CMK (cell line): ENCODE results near the gene CDHR2.

Experiments used
- DNase-seq: peaks from one replicate; pipeline ENCODE4 v3.0.0-alpha.2; 2010; ENCODE audit warnings: low read depth

Gene CDHR2

GRCh38 chr5:176528761-176529115, 20.4 kb upstream of the CDHR2 start:
- DNase-seq: no peak

GRCh38 chr5:176529116-176529740, 19.9 kb upstream of the CDHR2 start:
- no peak for DNase-seq

- no peak for DNase-seq
These were observed 19.4 kb upstream of the CDHR2 start for GRCh38 chr5:176529741-176530141.

GRCh38 chr5:176530393-176530982, 18.7 kb upstream of the CDHR2 start:
- no peak for DNase-seq

GRCh38 chr5:176530983-176531901, 17.9 kb upstream of the CDHR2 start:
- no peak for DNase-seq

GRCh38 chr5:176531902-176532493, 17.1 kb upstream of the CDHR2 start:
- no peak for DNase-seq

- DNase-seq: no peak
These were observed 16.3 kb upstream of the CDHR2 start for GRCh38 chr5:176532795-176533194.

- DNase-seq: peak; percentile 78
These were observed 15.8 kb upstream of the CDHR2 start for GRCh38 chr5:176533390-176533789.

- no peak for DNase-seq
These were observed 15.1 kb upstream of the CDHR2 start for GRCh38 chr5:176533894-176534611.

- no peak for DNase-seq
These were observed 14.5 kb upstream of the CDHR2 start for GRCh38 chr5:176534640-176535039.

GRCh38 chr5:176535101-176535663, 14.0 kb upstream of the CDHR2 start:
- DNase-seq: no peak

GRCh38 chr5:176535664-176536131, 13.4 kb upstream of the CDHR2 start:
- no peak for DNase-seq

- DNase-seq: peak; percentile 83
These were observed 12.8 kb upstream of the CDHR2 start for GRCh38 chr5:176536132-176536901.

- DNase-seq: peak; percentile 83
These were observed 12.1 kb upstream of the CDHR2 start, which contains the start of gene RNF44 for GRCh38 chr5:176536902-176537553. Gene RNF44 (minus strand): TSS chr5:176537402. CDS start chr5:176532472, 4,930 bp downstream.

- peak; percentile 96 for DNase-seq
These were observed 11.4 kb upstream of the CDHR2 start for GRCh38 chr5:176537554-176538229.

- no peak for DNase-seq
These were observed 10.7 kb upstream of the CDHR2 start for GRCh38 chr5:176538230-176538988.

GRCh38 chr5:176538989-176539384, 10.2 kb upstream of the CDHR2 start:
- no peak for DNase-seq

GRCh38 chr5:176540476-176540899, 8.7 kb upstream of the CDHR2 start:
- DNase-seq: no peak

GRCh38 chr5:176540956-176541337, 8.2 kb upstream of the CDHR2 start:
- no peak for DNase-seq
